NCI-H1092 (cell line): Measurements from ENCODE around the gene FRY.

Experiments
- DNase-seq: peaks from one replicate; lab custom pipeline; 2025; lab: John Stamatoyannopoulos, UW

Gene FRY

GRCh38 chr13:32016631-32017030 is 14.9 kb upstream of the FRY start:
- DNase-seq, result no peak

GRCh38 chr13:32017474-32017873 is 14.1 kb upstream of the FRY start:
- DNase-seq, result no peak

GRCh38 chr13:32019612-32020233 is 11.9 kb upstream of the FRY start:
- DNase-seq, result peak; percentile 15

- DNase-seq, result no peak
These were observed 9.8 kb upstream of the FRY start for GRCh38 chr13:32021785-32022184.

- no peak for DNase-seq
These were observed 9.3 kb upstream of the FRY start for GRCh38 chr13:32022311-32022710.

GRCh38 chr13:32023096-32023495 is 8.5 kb upstream of the FRY start:
- no peak for DNase-seq

GRCh38 chr13:32023698-32024097 is 7.9 kb upstream of the FRY start:
- DNase-seq, result no peak

- no peak for DNase-seq
These were observed 6.8 kb upstream of the FRY start for GRCh38 chr13:32024750-32025149.

GRCh38 chr13:32025730-32026129 is 5.8 kb upstream of the FRY start:
- no peak for DNase-seq

GRCh38 chr13:32026623-32027022 is 5.0 kb upstream of the FRY start:
- no peak for DNase-seq

GRCh38 chr13:32028711-32029110 is 2.9 kb upstream of the FRY start:
- no peak for DNase-seq

- no peak for DNase-seq
These were observed 1.9 kb upstream of the FRY start for GRCh38 chr13:32029684-32030083.

- no peak for DNase-seq
These were observed 319 bp downstream of the FRY start for GRCh38 chr13:32031815-32032370.

GRCh38 chr13:32032759-32033158 is 1.2 kb downstream of the FRY start:
- DNase-seq, result no peak

GRCh38 chr13:32033744-32034143 is 2.2 kb downstream of the FRY start:
- no peak for DNase-seq

- no peak for DNase-seq
These were observed 4.1 kb downstream of the FRY start for GRCh38 chr13:32035716-32036115.

GRCh38 chr13:32036126-32036695 is 4.6 kb downstream of the FRY start:
- no peak for DNase-seq

- DNase-seq, result no peak
These were observed 5.2 kb downstream of the FRY start for GRCh38 chr13:32036757-32037156.

- DNase-seq, result no peak
These were observed 5.9 kb downstream of the FRY start for GRCh38 chr13:32037471-32037870.

GRCh38 chr13:32038343-32038742 is 6.8 kb downstream of the FRY start:
- no peak for DNase-seq

- no peak for DNase-seq
These were observed 7.5 kb downstream of the FRY start for GRCh38 chr13:32039056-32039455.

GRCh38 chr13:32039528-32039927 is 8.0 kb downstream of the FRY start:
- no peak for DNase-seq

GRCh38 chr13:32040052-32040642 is 8.6 kb downstream of the FRY start:
- DNase-seq, result no peak

GRCh38 chr13:32040689-32041088 is 9.1 kb downstream of the FRY start:
- no peak for DNase-seq
